Smooth muscle cell of the brain vasculature (primary cell): Measurements from ENCODE around the gene RPS29.
"Not testable (repeated sequence)": the region's sequence is repeated elsewhere in the genome, so short reads cannot be mapped to it uniquely, and the experiment has no call there.

Source experiments
- DNase-seq: peaks from one replicate; pipeline ENCODE4 v3.0.0-alpha.2; 2012; ENCODE audit warnings: low read depth, low spot score

Gene RPS29

GRCh38 chr14:49585803-49586672, at the start of gene RPS29:
Gene RPS29, minus strand, starts transcription at chr14:49586380. Its CDS starts 34 bp downstream, at chr14:49586346.
- peak; percentile 100 for DNase-seq

GRCh38 chr14:49634547-49635334, 48.6 kb upstream of the RPS29 start, which contains the start of gene DNAAF2:
Gene DNAAF2, minus strand, starts transcription at chr14:49635244. Its CDS starts 95 bp downstream, at chr14:49635149.
- no peak for DNase-seq

- peak; percentile 93 for DNase-seq
Measured at GRCh38 chr14:49633640-49634546, 47.7 kb upstream of the RPS29 start.

GRCh38 chr14:49623941-49624839, 38.0 kb upstream of the RPS29 start:
- no peak for DNase-seq

GRCh38 chr14:49623387-49623786, 37.2 kb upstream of the RPS29 start:
- no peak for DNase-seq

- no peak for DNase-seq
Measured at GRCh38 chr14:49622022-49622607, 35.9 kb upstream of the RPS29 start.

- DNase-seq: no peak
Measured at GRCh38 chr14:49621114-49621881, 35.1 kb upstream of the RPS29 start.

- peak; percentile 91 for DNase-seq
Measured at GRCh38 chr14:49620182-49621113, 34.3 kb upstream of the RPS29 start, which contains the start of the genes MGAT2 and RPL36AL. Gene MGAT2, plus strand, starts transcription at chr14:49620799. Its CDS starts 470 bp downstream, at chr14:49621269. Gene RPL36AL, minus strand, starts transcription at chr14:49620626. Its CDS starts 1,522 bp downstream, at chr14:49619104.

- DNase-seq: no peak
Measured at GRCh38 chr14:49619730-49620129, 33.5 kb upstream of the RPS29 start.

GRCh38 chr14:49619273-49619672, 33.1 kb upstream of the RPS29 start:
- DNase-seq: not testable (repeated sequence)

- DNase-seq: no peak
Measured at GRCh38 chr14:49617852-49618519, 31.8 kb upstream of the RPS29 start.

- no peak for DNase-seq
Measured at GRCh38 chr14:49615776-49616175, 29.6 kb upstream of the RPS29 start.

GRCh38 chr14:49614196-49614595, 28.0 kb upstream of the RPS29 start:
- no peak for DNase-seq

- no peak for DNase-seq
Measured at GRCh38 chr14:49612671-49613070, 26.5 kb upstream of the RPS29 start.

GRCh38 chr14:49612251-49612650, 26.1 kb upstream of the RPS29 start:
- no peak for DNase-seq

GRCh38 chr14:49607583-49607982, 21.4 kb upstream of the RPS29 start:
- no peak for DNase-seq
